Neutrophil (primary cell): ENCODE results near the gene CARD18.

Experiments
- H3K27ac ChIP-seq: fragments of 200-600 bp; sonication (generic); 2 replicates; pipeline ENCODE4 v1.5.1; 2016; ENCODE audit warnings: mild to moderate bottlenecking, moderate library complexity
- H3K27me3 ChIP-seq: fragments of 200-600 bp; sonication (generic); 2 replicates; pipeline ENCODE4 v1.6.0; 2016; ENCODE audit warnings: mild to moderate bottlenecking
- H3K36me3 ChIP-seq: fragments of 200-600 bp; sonication (generic); 2 replicates; pipeline ENCODE4 v1.5.1; 2017
- H3K4me1 ChIP-seq, 2 experiments: fragments of 200-600 bp in 1 of 2; sonication (generic) in 1 of 2; 1 replicate in 1 of 2; 2 replicates in 1 of 2; pipeline versions ENCODE4 v1.5.1 to v1.6.1; 2013 to 2016; ENCODE audit warnings: low read depth in 1 of 2, low read length in 1 of 2, mild to moderate bottlenecking in 1 of 2, moderate library complexity in 1 of 2; ENCODE audit not compliant: control insufficient read depth in 1 of 2, insufficient read depth in 1 of 2
- H3K4me3 ChIP-seq, 2 experiments: fragments of 200-600 bp in 1 of 2; sonication (generic) in 1 of 2; 1 replicate in 1 of 2; 2 replicates in 1 of 2; pipeline ENCODE4 v1.5.1; 2013 to 2016; ENCODE audit warnings: low read depth in 1 of 2, low read length in 1 of 2, mild to moderate bottlenecking in 1 of 2, moderate library complexity in 1 of 2
- H3K9me3 ChIP-seq: fragments of 200-600 bp; sonication (generic); 2 replicates; pipeline ENCODE4 v1.5.1; 2016
- TF ChIP-seq, protein P1 (sequence below): fragments of 200-600 bp; sonication (generic); IDR thresholded peaks from 2 replicates; pipeline ENCODE4 v1.5.1; 2016; ENCODE audit warnings: antibody characterized with exemption

Gene CARD18

DNA sequence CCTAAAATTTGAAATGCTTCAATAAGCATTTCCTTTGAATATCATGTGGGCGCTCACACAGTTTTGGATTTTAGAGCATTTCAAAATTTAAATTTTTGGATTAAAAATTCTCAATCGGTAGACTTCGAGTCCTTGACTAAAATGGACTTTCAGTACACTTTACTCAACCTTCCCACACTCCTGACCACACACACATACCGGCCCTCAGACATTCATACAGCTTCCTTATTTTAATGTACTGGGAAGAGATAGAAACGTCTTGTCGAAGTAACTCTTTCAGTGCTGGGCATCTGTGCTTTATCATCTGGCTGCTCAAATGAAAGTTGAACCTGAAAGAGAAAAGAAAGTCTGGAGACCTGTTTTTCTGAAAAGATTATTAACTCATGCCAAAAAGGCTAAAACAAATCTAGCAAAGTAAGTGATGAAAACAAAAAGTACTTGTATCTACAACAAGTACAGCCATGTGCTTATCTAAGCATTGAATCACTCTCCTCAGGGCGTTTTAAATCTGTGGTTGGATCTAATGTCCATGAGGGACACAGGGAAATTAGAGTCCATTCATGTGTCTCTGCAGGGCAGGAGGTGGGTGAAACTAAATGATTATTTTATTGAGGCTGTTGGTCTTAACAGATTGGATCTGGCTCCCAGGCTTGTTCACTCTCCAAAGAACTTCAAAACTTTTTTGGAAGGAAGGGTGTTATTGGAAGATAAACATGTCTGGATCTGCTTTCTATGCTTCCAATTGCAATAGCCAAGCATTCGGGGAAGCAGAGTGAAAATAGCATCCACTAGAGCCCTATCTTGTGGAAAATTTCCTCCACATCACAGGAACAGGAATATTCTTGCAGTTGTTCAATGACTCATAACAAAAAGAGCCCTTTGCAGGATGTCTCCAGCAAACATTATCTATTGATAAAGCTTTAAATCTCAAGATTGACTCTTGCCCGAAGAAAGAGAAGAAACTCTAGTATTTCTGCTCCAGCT lies 47.0 kb downstream of the CARD18 start:
- Histone ChIP-seq H3K9me3 (no peaks in the 10 kb centered on the region), H3K27me3 (no peaks in the 10 kb centered on the region), H3K27ac (no peak overlapping the region), H3K4me3 (no peak overlapping the region), H3K4me1 (no peaks in the 10 kb centered on the region), H3K36me3 (no peaks in the 10 kb centered on the region)
- TF ChIP-seq, protein P1, sequence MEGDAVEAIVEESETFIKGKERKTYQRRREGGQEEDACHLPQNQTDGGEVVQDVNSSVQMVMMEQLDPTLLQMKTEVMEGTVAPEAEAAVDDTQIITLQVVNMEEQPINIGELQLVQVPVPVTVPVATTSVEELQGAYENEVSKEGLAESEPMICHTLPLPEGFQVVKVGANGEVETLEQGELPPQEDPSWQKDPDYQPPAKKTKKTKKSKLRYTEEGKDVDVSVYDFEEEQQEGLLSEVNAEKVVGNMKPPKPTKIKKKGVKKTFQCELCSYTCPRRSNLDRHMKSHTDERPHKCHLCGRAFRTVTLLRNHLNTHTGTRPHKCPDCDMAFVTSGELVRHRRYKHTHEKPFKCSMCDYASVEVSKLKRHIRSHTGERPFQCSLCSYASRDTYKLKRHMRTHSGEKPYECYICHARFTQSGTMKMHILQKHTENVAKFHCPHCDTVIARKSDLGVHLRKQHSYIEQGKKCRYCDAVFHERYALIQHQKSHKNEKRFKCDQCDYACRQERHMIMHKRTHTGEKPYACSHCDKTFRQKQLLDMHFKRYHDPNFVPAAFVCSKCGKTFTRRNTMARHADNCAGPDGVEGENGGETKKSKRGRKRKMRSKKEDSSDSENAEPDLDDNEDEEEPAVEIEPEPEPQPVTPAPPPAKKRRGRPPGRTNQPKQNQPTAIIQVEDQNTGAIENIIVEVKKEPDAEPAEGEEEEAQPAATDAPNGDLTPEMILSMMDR: no peak
